ENCODE measurements around the gene MADD. TPM values are rescaled to one million over a fixed set of nuclear protein-coding genes. Genes with fewer than 3 reads are reported as not detected.

The MADD gene
- total RNA-seq, 1 experiment from 2014 or later, result 41.0 TPM

GRCh38 chr11:47229161-47229560, 40.8 kb upstream of the MADD start:
- Histone ChIP-seq H4K91ac (ENCODE audit: insufficient read length, low read depth, low read length) (no peak overlapping the region), H3T11ph (ENCODE audit: low read length) (no peak overlapping the region), H3K27ac (ENCODE audit: insufficient read length, low read depth, low read length) (no peak overlapping the region), H2BK20ac (ENCODE audit: low read depth, low read length, poor library complexity, severe bottlenecking) (no peak overlapping the region), H3K23me2 (ENCODE audit: insufficient read length, low read depth, low read length, poor library complexity, severe bottlenecking) (no peaks in the 10 kb centered on the region), H2BK15ac (ENCODE audit: low read depth, low read length) (no peak overlapping the region), H3K56ac (ENCODE audit: insufficient read length, low read depth, low read length) (no peak overlapping the region), H3K27me3 (ENCODE audit: insufficient read depth, low read length) (no peaks in the 10 kb centered on the region), H4K20me1 (ENCODE audit: control insufficient read depth, insufficient read depth, insufficient read length) (no peaks in the 10 kb centered on the region), H2AFZ (ENCODE audit: low read length) (no peak overlapping the region), H3K79me1 (ENCODE audit: insufficient read depth, low read depth, low read length, poor library complexity, severe bottlenecking) (no peaks in the 10 kb centered on the region), H3K14ac (ENCODE audit: insufficient read depth, low read length) (no peak overlapping the region), H2BK12ac (ENCODE audit: insufficient read length, low read depth, low read length) (no peak overlapping the region), H3K23ac (ENCODE audit: insufficient read length, low read depth, low read length) (no peak overlapping the region), H3K18ac (ENCODE audit: insufficient read length, low read depth, low read length) (no peak overlapping the region), H2BK5ac (ENCODE audit: insufficient read length, low read length) (no peak overlapping the region), H3K9ac (ENCODE audit: extremely low read depth, insufficient read length, low read length) (no peak overlapping the region), H3K4ac (ENCODE audit: low read depth, low read length) (no peak overlapping the region), H3K4me2 (ENCODE audit: insufficient read depth, insufficient read length, low read length) (no peak overlapping the region), H3K9me3 (ENCODE audit: control insufficient read depth, low read depth, low read length) (no peaks in the 10 kb centered on the region), H4K5ac (ENCODE audit: insufficient read length, low read depth, low read length) (no peak overlapping the region), H3K4me1 (ENCODE audit: insufficient read depth, low read length) (no peaks in the 10 kb centered on the region), H4K8ac (replicated peaks; ENCODE audit: insufficient read length, low read depth, low read length) (no peak overlapping the region), H3K79me2 (ENCODE audit: insufficient read depth, low read length) (no peaks in the 10 kb centered on the region), H2AK5ac (ENCODE audit: insufficient read length, low read length) (no peak overlapping the region), H2BK120ac (ENCODE audit: low read depth, low read length, poor library complexity, severe bottlenecking) (no peak overlapping the region)
- no peak for TF ChIP-seq CTCF (conservative IDR thresholded peaks at IDR 0.05)
- no peak overlapping the region for H3K4me3 Mint-ChIP-seq
- no peaks in the 10 kb centered on the region for H3K9me3 Mint-ChIP-seq
- no peak for DNase-seq
- H3K4me1 Mint-ChIP-seq, result no peaks in the 10 kb centered on the region
- no peaks in the 10 kb centered on the region for H3K27me3 Mint-ChIP-seq (ENCODE audit: low read depth)
- H3K27ac Mint-ChIP-seq, result peak overlapping the region in 2 of 3 experiments; percentile 18 to 38; a peak in 4 of 7 replicates
- WGBS (ENCODE audit: extremely low coverage, insufficient read length, low lambda C conversion rate), result no CpG with 5 or more reads among the region's 8 CpGs
- H3K36me3 Mint-ChIP-seq (ENCODE audit: insufficient read depth in 1 of 3, low read depth in 3 of 3), result peaks cover 2 to 59% (median 49%) of the 10 kb centered on the region in 3 experiments; a peak in 4 of 7 replicates
